ENCODE results near the gene CFC1. TPM values are rescaled to one million over a fixed set of nuclear protein-coding genes. Genes with fewer than 3 reads are reported as not detected.
"Not testable (repeated sequence)": the region's sequence is repeated elsewhere in the genome, so short reads cannot be mapped to it uniquely, and the experiment has no call there.

Gene CFC1
- total and polyA plus RNA-seq, 2 of the 4 experiments (the other 2 are of a cell fraction): not detected

DNA sequence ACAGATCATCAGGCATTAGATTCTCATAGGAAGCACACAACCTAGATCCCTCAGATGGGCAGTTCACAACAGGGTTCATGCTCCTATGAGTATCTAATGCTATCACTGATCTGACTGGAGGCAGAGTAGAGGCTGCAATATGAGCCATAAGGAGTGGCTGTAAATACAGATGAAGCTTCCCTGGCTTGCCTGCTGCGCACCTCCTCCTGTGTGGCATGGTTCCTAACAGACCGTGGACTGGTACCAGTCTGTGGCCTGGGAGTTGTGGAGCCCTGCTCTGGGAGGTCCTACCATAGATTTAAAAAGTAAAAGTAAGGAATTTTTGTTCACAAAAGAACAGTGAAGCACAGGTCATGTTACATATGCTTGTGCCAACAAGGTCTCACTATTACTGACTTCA is 39.6 kb upstream of the CFC1 start:
- WGBS, 2 experiments (ENCODE audit: extremely low coverage in 2 of 2, insufficient read length in 1 of 2): no CpG with 5 or more reads among the region's 2 CpGs
- H2BK15ac ChIP-seq (ENCODE audit: low read depth, low read length); in situ Hi-C loops (cut with MboI; ENCODE audit: low sequenced_read_pairs); H3K79me1 ChIP-seq (ENCODE audit: low read depth in 1 of 2, low read length in 2 of 2); BruUV-seq (replicated peaks); H2AK9ac ChIP-seq (replicated peaks; ENCODE audit: low read depth, low read length, poor library complexity); H3K56ac ChIP-seq (ENCODE audit: extremely low read depth, insufficient read depth, low read length); H3K36me3 ChIP-seq (ENCODE audit: control insufficient read depth, insufficient read depth, low read length); H2AK5ac ChIP-seq (ENCODE audit: low read depth, low read length); H3K27me3 ChIP-seq (ENCODE audit: control insufficient read depth, insufficient read depth, low read length); H3K9me1 ChIP-seq (ENCODE audit: insufficient read depth, low read length); POLR2A ChIA-PET (ENCODE audit: unreplicated experiment); H3K9ac ChIP-seq (ENCODE audit: low read depth, low read length); H3K18ac ChIP-seq (ENCODE audit: low read depth, low read length); H3K4me1 ChIP-seq (ENCODE audit: control insufficient read depth, insufficient read depth, low read length); H3K4me3 ChIP-seq (ENCODE audit: insufficient read depth, low read depth, low read length); H2BK20ac ChIP-seq (ENCODE audit: low read depth, low read length); H3K14ac ChIP-seq (replicated peaks; ENCODE audit: low read depth, low read length); CTCF ChIA-PET; DNase-seq; H3K23ac ChIP-seq (ENCODE audit: low read depth, low read length); ATAC-seq (ENCODE audit: low read depth); H4K8ac ChIP-seq (ENCODE audit: low read depth in 2 of 2, low read length in 2 of 2); H3K4me2 ChIP-seq (ENCODE audit: low read depth, low read length); H4K5ac ChIP-seq (ENCODE audit: low read depth, low read length); H3K9me3 ChIP-seq (ENCODE audit: control insufficient read depth, insufficient read depth, low read length); H3K27ac ChIP-seq (ENCODE audit: insufficient read depth, low read length); dilution Hi-C loops (cut with HindIII; ENCODE audit: low sequenced_read_pairs, unreplicated experiment); H4K20me1 ChIP-seq (ENCODE audit: insufficient read depth, low read length); H3K4ac ChIP-seq (ENCODE audit: low read depth, low read length); H2BK5ac ChIP-seq (ENCODE audit: low read depth, low read length, poor library complexity, severe bottlenecking); H2AFZ ChIP-seq (replicated peaks; ENCODE audit: low read length, poor library complexity); intact Hi-C loops (cut with micrococcal nuclease); H2BK120ac ChIP-seq (ENCODE audit: low read depth, low read length); H4K91ac ChIP-seq (ENCODE audit: insufficient read depth, low read depth, low read length): not testable (repeated sequence)

DNA sequence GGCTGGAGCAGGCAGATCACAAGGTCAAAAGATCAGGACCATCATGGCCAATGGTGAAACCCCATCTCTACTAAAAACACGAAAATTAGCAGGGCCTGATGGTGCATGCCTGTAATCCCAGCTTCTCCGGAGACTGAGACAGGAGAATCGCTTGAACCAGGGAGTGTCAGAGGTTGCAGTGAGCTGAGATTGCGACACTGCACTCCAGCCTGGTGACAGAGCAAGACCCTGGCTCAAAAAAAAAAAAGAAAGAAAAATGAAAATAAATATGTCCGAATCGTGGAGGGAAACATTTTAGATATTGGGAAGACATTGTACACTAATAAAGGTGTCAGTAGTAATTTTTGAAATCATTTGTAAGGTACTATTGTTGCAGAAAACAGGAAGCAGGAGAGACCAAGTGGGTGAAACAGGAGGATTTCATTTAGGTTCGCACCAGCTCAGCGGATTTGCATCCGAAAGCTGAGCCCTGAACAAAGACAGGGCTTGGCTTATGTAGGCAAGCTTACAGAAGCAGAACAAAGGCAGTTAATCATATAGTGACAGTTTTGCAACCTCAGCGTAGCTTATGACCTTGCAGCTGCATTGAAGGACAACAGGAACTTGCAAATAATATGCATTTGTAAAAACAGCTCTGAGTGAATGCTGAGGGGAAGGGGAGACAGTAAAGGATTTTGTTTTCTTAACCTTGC is 29.6 kb upstream of the CFC1 start:
- H3K23ac ChIP-seq (ENCODE audit: low read depth, low read length); H2AK5ac ChIP-seq (ENCODE audit: low read depth, low read length); ATAC-seq (ENCODE audit: low read depth); H3K4ac ChIP-seq (ENCODE audit: low read depth, low read length); H3K36me3 ChIP-seq (ENCODE audit: control insufficient read depth, insufficient read depth, low read length); H4K8ac ChIP-seq (ENCODE audit: low read depth in 2 of 2, low read length in 2 of 2); H4K20me1 ChIP-seq (ENCODE audit: insufficient read depth, low read length); H3K27me3 ChIP-seq (ENCODE audit: control insufficient read depth, insufficient read depth, low read length); H2AK9ac ChIP-seq (replicated peaks; ENCODE audit: low read depth, low read length, poor library complexity); H3K4me1 ChIP-seq (ENCODE audit: control insufficient read depth, insufficient read depth, low read length); H3K18ac ChIP-seq (ENCODE audit: low read depth, low read length); H2AFZ ChIP-seq (replicated peaks; ENCODE audit: low read length, poor library complexity); H2BK20ac ChIP-seq (ENCODE audit: low read depth, low read length); dilution Hi-C loops (cut with HindIII; ENCODE audit: low sequenced_read_pairs, unreplicated experiment); in situ Hi-C loops (cut with MboI; ENCODE audit: low sequenced_read_pairs); intact Hi-C loops (cut with micrococcal nuclease); H3K9ac ChIP-seq (ENCODE audit: low read depth, low read length); H3K4me2 ChIP-seq (ENCODE audit: low read depth, low read length); H3K9me3 ChIP-seq (ENCODE audit: control insufficient read depth, insufficient read depth, low read length); CTCF ChIA-PET; H2BK15ac ChIP-seq (ENCODE audit: low read depth, low read length); DNase-seq; H3K4me3 ChIP-seq (ENCODE audit: insufficient read depth, low read depth, low read length); H3K79me1 ChIP-seq (ENCODE audit: low read depth in 1 of 2, low read length in 2 of 2); BruUV-seq (replicated peaks); H3K56ac ChIP-seq (ENCODE audit: extremely low read depth, insufficient read depth, low read length); H2BK120ac ChIP-seq (ENCODE audit: low read depth, low read length); H3K9me1 ChIP-seq (ENCODE audit: insufficient read depth, low read length); H3K14ac ChIP-seq (replicated peaks; ENCODE audit: low read depth, low read length); POLR2A ChIA-PET (ENCODE audit: unreplicated experiment); H4K5ac ChIP-seq (ENCODE audit: low read depth, low read length); H2BK5ac ChIP-seq (ENCODE audit: low read depth, low read length, poor library complexity, severe bottlenecking); H4K91ac ChIP-seq (ENCODE audit: insufficient read depth, low read depth, low read length); H3K27ac ChIP-seq (ENCODE audit: insufficient read depth, low read length): not testable (repeated sequence)
- WGBS, 2 experiments (ENCODE audit: extremely low coverage in 2 of 2, insufficient read length in 1 of 2): 57% methylated on average over 2 of the region's 10 CpGs; no CpG with 5 or more reads in 1 of the 2 experiments

Measured in IMR-90 (cell line).